OCI-M2 (cell line): ENCODE measurements around the gene OGDH.
"Not testable (repeated sequence)": the region's sequence is repeated elsewhere in the genome, so short reads cannot be mapped to it uniquely, and the experiment has no call there.

Experiments used
- DNase-seq: peaks from one replicate; lab custom pipeline; 2025; ENCODE audit not compliant: unreplicated experiment; lab: John Stamatoyannopoulos, UW

Gene OGDH

GRCh38 chr7:44580945-44581878 is 25.2 kb upstream of the OGDH start:
- DNase-seq = no peak

- peak; percentile 71 for DNase-seq
Measured at GRCh38 chr7:44581879-44582603, 24.4 kb upstream of the OGDH start, which contains the start of gene TMED4. Gene TMED4 (minus strand): TSS chr7:44582231. CDS start chr7:44582206, 25 bp downstream.

GRCh38 chr7:44583146-44583865 is 23.1 kb upstream of the OGDH start:
- DNase-seq = no peak

GRCh38 chr7:44587843-44588711 is 18.4 kb upstream of the OGDH start:
- no peak for DNase-seq

- DNase-seq = no peak
Measured at GRCh38 chr7:44590910-44591309, 15.5 kb upstream of the OGDH start.

GRCh38 chr7:44595934-44596635 is 10.3 kb upstream of the OGDH start:
- DNase-seq = no peak

- DNase-seq = not testable (repeated sequence)
Measured at GRCh38 chr7:44597181-44597580, 9.2 kb upstream of the OGDH start.

GRCh38 chr7:44599222-44599621 is 7.2 kb upstream of the OGDH start:
- DNase-seq = no peak

- no peak for DNase-seq
Measured at GRCh38 chr7:44602576-44602910, 3.9 kb upstream of the OGDH start.

- no peak for DNase-seq
Measured at GRCh38 chr7:44603193-44603592, 3.2 kb upstream of the OGDH start.

GRCh38 chr7:44604941-44605340 is 1.5 kb upstream of the OGDH start:
- no peak for DNase-seq

GRCh38 chr7:44607141-44608068 is 978 bp downstream of the OGDH start:
- DNase-seq = no peak

- no peak for DNase-seq
Measured at GRCh38 chr7:44608916-44609648, 2.7 kb downstream of the OGDH start.

- no peak for DNase-seq
Measured at GRCh38 chr7:44609829-44610228, 3.4 kb downstream of the OGDH start.

- DNase-seq = no peak
Measured at GRCh38 chr7:44615149-44615611, 8.8 kb downstream of the OGDH start.

GRCh38 chr7:44615793-44616192 is 9.4 kb downstream of the OGDH start:
- DNase-seq = no peak

GRCh38 chr7:44616545-44616944 is 10.1 kb downstream of the OGDH start:
- no peak for DNase-seq

GRCh38 chr7:44617225-44617890 is 10.9 kb downstream of the OGDH start:
- no peak for DNase-seq
